Astrocyte (in vitro differentiated cells and primary cell): ENCODE measurements around the gene BASP1. TPM values are rescaled to one million over a fixed set of nuclear protein-coding genes. Genes with fewer than 3 reads are reported as not detected.
"Not testable (repeated sequence)": the region's sequence is repeated elsewhere in the genome, so short reads cannot be mapped to it uniquely, and the experiment has no call there.

Source experiments
- DNase-seq: peaks from one replicate; pipeline ENCODE4 v3.0.0-alpha.2; 2010; ENCODE audit warnings: low read depth
- FAIRE-seq: peaks from 2 replicates; lab custom pipeline; 2011; peaks lifted over from hg19 to GRCh38; lab: Jason Lieb, UNC
- H2AFZ ChIP-seq: 2 replicates; pipeline ENCODE4 v1.6.0; 2012; ENCODE audit warnings: low read depth, low read length, inconsistent platforms
- H3K27ac ChIP-seq: 2 replicates; pipeline ENCODE4 v1.5.1; 2011; ENCODE audit warnings: low read depth, low read length, inconsistent platforms
- H3K27me3 ChIP-seq: 2 replicates; pipeline ENCODE4 v1.6.0; 2011; ENCODE audit warnings: low read length, inconsistent platforms; ENCODE audit not compliant: insufficient read depth
- H3K36me3 ChIP-seq: 2 replicates; pipeline ENCODE4 v1.5.1; 2011; ENCODE audit warnings: low read length, inconsistent platforms; ENCODE audit not compliant: insufficient read depth
- H3K4me1 ChIP-seq: 2 replicates; pipeline ENCODE4 v1.5.1; 2011; ENCODE audit warnings: low read length, inconsistent platforms; ENCODE audit not compliant: insufficient read depth
- H3K4me2 ChIP-seq: 2 replicates; pipeline ENCODE4 v1.6.0; 2012; ENCODE audit warnings: low read length, inconsistent platforms
- H3K4me3 ChIP-seq: 2 replicates; pipeline ENCODE4 v1.5.1; 2011; ENCODE audit warnings: low read depth, mild to moderate bottlenecking, low read length, inconsistent platforms; ENCODE audit not compliant: insufficient read depth
- H3K79me2 ChIP-seq: 2 replicates; pipeline ENCODE4 v1.6.0; 2012; ENCODE audit warnings: mild to moderate bottlenecking, low read length, inconsistent platforms; ENCODE audit not compliant: insufficient read depth
- H3K9ac ChIP-seq: 2 replicates; pipeline ENCODE4 v1.6.0; 2012; ENCODE audit warnings: mild to moderate bottlenecking, low read length, inconsistent platforms
- H3K9me3 ChIP-seq: 2 replicates; pipeline ENCODE4 v1.5.1; 2012; ENCODE audit warnings: low read depth, mild to moderate bottlenecking, low read length, inconsistent platforms; ENCODE audit not compliant: insufficient read depth
- H4K20me1 ChIP-seq: 2 replicates; pipeline ENCODE4 v1.6.0; 2012; ENCODE audit warnings: low read length, inconsistent platforms; ENCODE audit not compliant: insufficient read depth
- H3K27ac Mint-ChIP-seq: one replicate; pipeline ENCODE4 v1.8.0; 2021; ENCODE audit warnings: mild to moderate bottlenecking, mixed read lengths; ENCODE audit not compliant: unreplicated experiment
- H3K27me3 Mint-ChIP-seq: one replicate; pipeline ENCODE4 v1.8.0; 2021; ENCODE audit warnings: low read depth, mixed read lengths; ENCODE audit not compliant: unreplicated experiment
- H3K36me3 Mint-ChIP-seq: one replicate; pipeline ENCODE4 v1.8.0; 2021; ENCODE audit warnings: low read depth, mixed read lengths; ENCODE audit not compliant: unreplicated experiment
- H3K4me1 Mint-ChIP-seq: one replicate; pipeline ENCODE4 v1.8.0; 2021; ENCODE audit warnings: low read depth, mixed read lengths; ENCODE audit not compliant: unreplicated experiment
- H3K4me3 Mint-ChIP-seq: one replicate; pipeline ENCODE4 v1.8.0; 2021; ENCODE audit warnings: mild to moderate bottlenecking, moderate library complexity, mixed read lengths; ENCODE audit not compliant: unreplicated experiment
- H3K9me3 Mint-ChIP-seq: one replicate; pipeline ENCODE4 v1.8.0; 2021; ENCODE audit warnings: mild to moderate bottlenecking, mixed read lengths; ENCODE audit not compliant: unreplicated experiment
- EZH2 ChIP-seq: IDR thresholded peaks from 2 replicates; pipeline ENCODE4 v1.6.1; 2012; ENCODE audit warnings: mild to moderate bottlenecking, low read length, inconsistent platforms; ENCODE audit not compliant: insufficient read depth
- total RNA-seq: library from RNA; stranded (reverse); gene quantifications from 2 replicates; pipeline ENCODE4 v1.2.1, GENCODE V29; 2021
- TF ChIP-seq, protein P1 (sequence below): IDR thresholded peaks from 2 replicates; pipeline ENCODE4 v1.5.1; 2011; ENCODE audit warnings: low read depth, mild to moderate bottlenecking, inconsistent platforms, low read length, moderate library complexity; ENCODE audit not compliant: insufficient read depth

The BASP1 gene
- total RNA-seq, 1 donor from 2014 or later, result 273 TPM

DNA sequence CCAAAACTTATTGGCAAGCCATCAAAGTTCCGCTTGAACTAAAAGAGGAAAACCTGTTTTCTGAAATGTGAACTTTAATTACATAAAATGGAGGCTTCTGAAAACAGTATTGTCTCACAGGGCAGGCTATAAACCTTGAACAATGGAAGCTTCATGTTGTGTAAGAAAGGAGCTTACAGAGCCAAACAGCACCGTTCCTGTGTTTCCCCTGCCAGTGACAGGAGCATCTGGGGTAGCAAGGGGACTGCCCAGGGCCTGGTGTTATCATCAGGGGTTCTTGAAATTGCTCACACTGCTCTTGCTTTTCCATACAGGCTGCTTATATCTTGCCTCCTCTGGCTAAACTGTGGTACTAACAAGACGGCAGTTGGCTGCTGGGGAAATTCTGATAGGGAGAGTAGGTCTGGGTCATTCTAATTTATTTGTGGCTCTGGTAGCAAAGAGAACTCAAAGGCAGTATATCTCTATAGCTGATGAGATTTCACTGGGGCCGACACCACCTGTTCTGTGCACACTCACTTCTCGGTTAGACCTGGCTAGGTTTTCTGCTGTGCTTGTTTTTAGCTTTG lies 40.4 kb downstream of the BASP1 start:
- H3K79me2 ChIP-seq, result peaks cover 100% of the 10 kb centered on the region
- H3K27ac ChIP-seq, result peak overlapping the region; percentile 53
- no peak overlapping the region for H3K4me3 Mint-ChIP-seq
- H3K4me3 ChIP-seq, result no peak overlapping the region
- H3K9me3 Mint-ChIP-seq, result peaks cover 5% of the 10 kb centered on the region
- peaks cover 92% of the 10 kb centered on the region for H4K20me1 ChIP-seq
- peaks cover 11% of the 10 kb centered on the region for H3K36me3 ChIP-seq
- peaks cover 25% of the 10 kb centered on the region for H3K36me3 Mint-ChIP-seq
- peak overlapping the region; percentile 47 for H3K27ac Mint-ChIP-seq
- H3K9ac ChIP-seq, result peak overlapping the region; percentile 4
- H3K4me2 ChIP-seq, result peak overlapping the region; percentile 67
- FAIRE-seq (no peak), DNase-seq (no peak)
- no peaks in the 10 kb centered on the region for H3K9me3 ChIP-seq
- no peak overlapping the region for H2AFZ ChIP-seq
- no peaks in the 10 kb centered on the region for H3K27me3 Mint-ChIP-seq
- peaks cover 70% of the 10 kb centered on the region for H3K4me1 Mint-ChIP-seq
- no peaks in the 10 kb centered on the region for H3K27me3 ChIP-seq
- H3K4me1 ChIP-seq, result peaks cover 25% of the 10 kb centered on the region
- no peak for TF ChIP-seq EZH2
- TF ChIP-seq, protein P1, sequence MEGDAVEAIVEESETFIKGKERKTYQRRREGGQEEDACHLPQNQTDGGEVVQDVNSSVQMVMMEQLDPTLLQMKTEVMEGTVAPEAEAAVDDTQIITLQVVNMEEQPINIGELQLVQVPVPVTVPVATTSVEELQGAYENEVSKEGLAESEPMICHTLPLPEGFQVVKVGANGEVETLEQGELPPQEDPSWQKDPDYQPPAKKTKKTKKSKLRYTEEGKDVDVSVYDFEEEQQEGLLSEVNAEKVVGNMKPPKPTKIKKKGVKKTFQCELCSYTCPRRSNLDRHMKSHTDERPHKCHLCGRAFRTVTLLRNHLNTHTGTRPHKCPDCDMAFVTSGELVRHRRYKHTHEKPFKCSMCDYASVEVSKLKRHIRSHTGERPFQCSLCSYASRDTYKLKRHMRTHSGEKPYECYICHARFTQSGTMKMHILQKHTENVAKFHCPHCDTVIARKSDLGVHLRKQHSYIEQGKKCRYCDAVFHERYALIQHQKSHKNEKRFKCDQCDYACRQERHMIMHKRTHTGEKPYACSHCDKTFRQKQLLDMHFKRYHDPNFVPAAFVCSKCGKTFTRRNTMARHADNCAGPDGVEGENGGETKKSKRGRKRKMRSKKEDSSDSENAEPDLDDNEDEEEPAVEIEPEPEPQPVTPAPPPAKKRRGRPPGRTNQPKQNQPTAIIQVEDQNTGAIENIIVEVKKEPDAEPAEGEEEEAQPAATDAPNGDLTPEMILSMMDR, result no peak

DNA sequence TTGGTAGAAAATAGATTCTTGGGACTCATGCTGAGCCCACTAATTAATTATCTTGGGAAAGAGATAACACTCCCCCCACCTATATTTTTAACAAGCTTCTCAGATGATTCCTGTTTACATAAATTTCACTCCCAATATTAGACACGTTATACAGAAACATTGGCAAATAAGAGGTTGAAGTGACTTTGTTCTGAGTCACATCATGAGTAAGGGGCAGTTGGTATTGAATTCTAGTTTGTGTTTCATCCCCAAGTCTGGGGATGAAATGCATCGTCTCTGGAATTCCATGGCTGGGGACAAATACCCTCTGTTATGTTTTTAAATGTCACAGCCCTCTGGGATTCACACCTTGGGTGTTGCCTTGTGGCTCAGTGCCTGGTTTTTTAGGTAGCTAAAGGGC lies 41.0 kb downstream of the BASP1 start:
- Mint-ChIP-seq H3K27ac (peak overlapping the region; percentile 78), H3K9me3 (peaks cover 5% of the 10 kb centered on the region), H3K36me3 (peaks cover 26% of the 10 kb centered on the region), H3K27me3 (no peaks in the 10 kb centered on the region), H3K4me1 (peaks cover 66% of the 10 kb centered on the region), H3K4me3 (no peak overlapping the region)
- H3K4me1 ChIP-seq, result peaks cover 21% of the 10 kb centered on the region
- no peak overlapping the region for H2AFZ ChIP-seq
- H3K27ac ChIP-seq, result peak overlapping the region; percentile 53
- peaks cover 14% of the 10 kb centered on the region for H3K36me3 ChIP-seq
- H4K20me1 ChIP-seq, result peaks cover 92% of the 10 kb centered on the region
- no peaks in the 10 kb centered on the region for H3K27me3 ChIP-seq
- no peak for TF ChIP-seq EZH2
- TF ChIP-seq, protein P1, result no peak
- DNase-seq (peak; percentile 45), FAIRE-seq (no peak)
- H3K4me2 ChIP-seq, result peak overlapping the region; percentile 67
- peaks cover 99% of the 10 kb centered on the region for H3K79me2 ChIP-seq
- H3K9ac ChIP-seq, result no peak overlapping the region
- H3K9me3 ChIP-seq, result no peaks in the 10 kb centered on the region
- no peak overlapping the region for H3K4me3 ChIP-seq

DNA sequence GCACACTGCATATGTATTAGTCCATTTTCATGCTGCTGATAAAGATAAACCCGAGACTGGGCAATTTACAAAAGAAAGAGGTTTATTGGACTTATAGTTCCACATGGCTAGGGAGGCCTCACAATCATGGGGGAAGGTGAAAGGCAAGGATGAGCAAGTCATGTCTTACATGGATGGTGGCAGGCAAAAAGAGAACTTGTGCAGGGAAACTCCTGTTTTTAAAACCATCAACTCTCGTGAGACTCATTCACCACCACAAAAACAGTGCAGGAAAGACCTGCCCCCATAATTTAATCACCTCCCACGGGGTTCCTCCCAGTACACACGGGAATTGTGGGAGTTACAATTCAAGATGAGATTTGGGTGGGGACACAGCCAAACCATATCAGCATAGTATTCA lies 41.6 kb downstream of the BASP1 start:
- H4K20me1 ChIP-seq, result peaks cover 93% of the 10 kb centered on the region
- peaks cover 30% of the 10 kb centered on the region for H3K36me3 Mint-ChIP-seq
- H2AFZ ChIP-seq, H3K9me3 Mint-ChIP-seq, H3K9ac ChIP-seq, H3K27ac Mint-ChIP-seq, H3K4me3 ChIP-seq, H3K27me3 ChIP-seq, FAIRE-seq, H3K27me3 Mint-ChIP-seq, H3K4me3 Mint-ChIP-seq, H3K9me3 ChIP-seq, DNase-seq: not testable (repeated sequence)
- H3K4me1 ChIP-seq, result peaks cover 21% of the 10 kb centered on the region
- peaks cover 18% of the 10 kb centered on the region for H3K36me3 ChIP-seq
- H3K4me1 Mint-ChIP-seq, result peaks cover 64% of the 10 kb centered on the region
- H3K79me2 ChIP-seq, result peaks cover 99% of the 10 kb centered on the region
- H3K27ac ChIP-seq, result peak overlapping the region; percentile 53
- peak overlapping the region; percentile 67 for H3K4me2 ChIP-seq
